CD14-positive monocyte (primary cell): ENCODE data around the gene MTNR1A. TPM values are rescaled to one million over a fixed set of nuclear protein-coding genes. Genes with fewer than 3 reads are reported as not detected.

Experiments used
- DNase-seq, 3 donors: peaks; one replicate each; pipeline ENCODE4 v3.0.0-alpha.2; 2011 to 2022
- H2AFZ ChIP-seq: 2 replicates; pipeline ENCODE4 v1.6.0; 2012; ENCODE audit warnings: mild to moderate bottlenecking, low read depth, low read length, inconsistent platforms; ENCODE audit not compliant: insufficient read depth, poor library complexity, severe bottlenecking
- H3K27ac ChIP-seq, 2 donors: 1 replicate in 1 of 2; 2 replicates in 1 of 2; pipeline ENCODE4 v1.5.1; 2012 to 2013; ENCODE audit warnings: low read length in 2 of 2, control low read depth in 1 of 2, inconsistent platforms in 1 of 2, low read depth in 1 of 2, mild to moderate bottlenecking in 1 of 2
- H3K27me3 ChIP-seq, 2 donors: one replicate each; pipeline versions ENCODE4 v1.6.0 to v1.6.1; 2011 to 2013; ENCODE audit warnings: low read length in 2 of 2; ENCODE audit not compliant: control insufficient read depth in 2 of 2, insufficient read depth in 2 of 2
- H3K36me3 ChIP-seq, 2 donors: replicated peaks in 1 of 2; 1 replicate in 1 of 2; 2 replicates in 1 of 2; pipeline versions ENCODE4 v1.5.1 to v1.6.1; 2012 to 2013; ENCODE audit warnings: low read length in 2 of 2, control low read depth in 1 of 2, inconsistent platforms in 1 of 2, mild to moderate bottlenecking in 1 of 2; ENCODE audit not compliant: insufficient read depth in 2 of 2, control insufficient read depth in 1 of 2
- H3K4me1 ChIP-seq, 2 donors: 1 replicate in 1 of 2; 2 replicates in 1 of 2; pipeline versions ENCODE4 v1.5.1 to v1.6.1; 2012 to 2013; ENCODE audit warnings: low read length in 2 of 2, control low read depth in 1 of 2, inconsistent platforms in 1 of 2, mild to moderate bottlenecking in 1 of 2, moderate library complexity in 1 of 2; ENCODE audit not compliant: insufficient read depth in 2 of 2, control insufficient read depth in 1 of 2
- H3K4me2 ChIP-seq: replicated peaks from 2 replicates; pipeline ENCODE3; 2012; ENCODE audit warnings: low read length, moderate library complexity, mild to moderate bottlenecking; ENCODE audit not compliant: poor library complexity, severe bottlenecking; ENCODE audit errors: extremely low read depth
- H3K4me3 ChIP-seq, 3 experiments: fragments of 200-600 bp in 1 of 3; sonication (generic) in 1 of 3; replicated peaks in 1 of 3; 1 replicate in 2 of 3; 2 replicates in 1 of 3; pipeline ENCODE4 v1.5.1; 2011 to 2013; ENCODE audit warnings: low read length in 3 of 3, mild to moderate bottlenecking in 3 of 3, control low read depth in 2 of 3, low read depth in 2 of 3, inconsistent platforms in 1 of 3, moderate library complexity in 1 of 3
- H3K79me2 ChIP-seq: 2 replicates; pipeline ENCODE4 v1.6.0; 2012; ENCODE audit warnings: mild to moderate bottlenecking, control low read depth, inconsistent platforms, low read length, moderate library complexity; ENCODE audit not compliant: insufficient read depth
- H3K9ac ChIP-seq: 2 replicates; pipeline ENCODE4 v1.6.0; 2017; ENCODE audit warnings: low read length, mild to moderate bottlenecking; ENCODE audit not compliant: insufficient read depth, poor library complexity, severe bottlenecking
- H3K9me3 ChIP-seq, 2 donors: replicated peaks in 1 of 2; 1 replicate in 1 of 2; 2 replicates in 1 of 2; pipeline versions ENCODE4 v1.5.1 to v1.6.1; 2012 to 2013; ENCODE audit warnings: low read length in 2 of 2, control low read depth in 1 of 2; ENCODE audit not compliant: control insufficient read depth in 1 of 2, insufficient read depth in 1 of 2
- H4K20me1 ChIP-seq: 2 replicates; pipeline ENCODE4 v1.6.0; 2012; ENCODE audit warnings: mild to moderate bottlenecking, low read length, control low read depth, moderate library complexity; ENCODE audit not compliant: insufficient read depth
- H3K27ac Mint-ChIP-seq, 7 donors: one replicate each; pipeline ENCODE4 v1.8.0; 2020; ENCODE audit warnings: mild to moderate bottlenecking in 7 of 7, mixed read lengths in 7 of 7, moderate library complexity in 6 of 7, inconsistent platforms in 2 of 7
- H3K27me3 Mint-ChIP-seq, 3 donors: one replicate each; pipeline ENCODE4 v1.8.0; 2021 to 2022; ENCODE audit warnings: low read depth in 3 of 3, mild to moderate bottlenecking in 3 of 3, mixed read lengths in 3 of 3, moderate library complexity in 3 of 3, inconsistent platforms in 1 of 3
- H3K36me3 Mint-ChIP-seq, 2 donors: one replicate each; pipeline ENCODE4 v1.8.0; 2020; ENCODE audit warnings: mixed read lengths in 2 of 2, inconsistent platforms in 1 of 2, mild to moderate bottlenecking in 1 of 2
- H3K4me1 Mint-ChIP-seq: one replicate; pipeline ENCODE4 v1.8.0; 2020; ENCODE audit warnings: mild to moderate bottlenecking, mixed read lengths
- H3K4me3 Mint-ChIP-seq, 2 donors: one replicate each; pipeline ENCODE4 v1.8.0; 2020; ENCODE audit warnings: mild to moderate bottlenecking in 2 of 2, mixed read lengths in 2 of 2, moderate library complexity in 1 of 2
- H3K9me3 Mint-ChIP-seq, 7 donors: one replicate each; pipeline ENCODE4 v1.8.0; 2020 to 2022; ENCODE audit warnings: mixed read lengths in 7 of 7, mild to moderate bottlenecking in 6 of 7, moderate library complexity in 6 of 7, inconsistent platforms in 2 of 7
- CTCF ChIP-seq: fragments of 200-600 bp; IDR thresholded peaks from one replicate; pipeline ENCODE4 v1.8.0; 2022; ENCODE audit warnings: antibody characterized with exemption, mild to moderate bottlenecking
- WGBS: methylation state at CpG from one replicate; pipeline ENCODE4 v1.1.5; 2013; ENCODE audit warnings: missing lambda C conversion rate; ENCODE audit not compliant: insufficient coverage; 5-methylcytosine and 5-hydroxymethylcytosine counted together
- intact Hi-C, 2 donors: fragments of 100-400 bp; cut with micrococcal nuclease; formaldehyde crosslinking; loops; one replicate each; pipeline versions ENCODE4 v1.15.0 to v1.15.1; 2023
- polyA plus RNA-seq, 3 donors: library from polyadenylated mRNA; depleted of rRNA in 1 of 3; unstranded in 2 of 3; stranded (reverse) in 1 of 3; fragments of 300-500 nt in 2 of 3; fragments of >200 nt in 1 of 3; fragmentation: Illumina TruSeq in 2 of 3; gene quantifications; 1 replicate in 2 of 3; 2 replicates in 1 of 3; pipeline ENCODE4 v1.2.3, GENCODE V29; 2012 to 2021

MTNR1A gene
- polyA plus RNA-seq, 3 donors, result not detected

DNA sequence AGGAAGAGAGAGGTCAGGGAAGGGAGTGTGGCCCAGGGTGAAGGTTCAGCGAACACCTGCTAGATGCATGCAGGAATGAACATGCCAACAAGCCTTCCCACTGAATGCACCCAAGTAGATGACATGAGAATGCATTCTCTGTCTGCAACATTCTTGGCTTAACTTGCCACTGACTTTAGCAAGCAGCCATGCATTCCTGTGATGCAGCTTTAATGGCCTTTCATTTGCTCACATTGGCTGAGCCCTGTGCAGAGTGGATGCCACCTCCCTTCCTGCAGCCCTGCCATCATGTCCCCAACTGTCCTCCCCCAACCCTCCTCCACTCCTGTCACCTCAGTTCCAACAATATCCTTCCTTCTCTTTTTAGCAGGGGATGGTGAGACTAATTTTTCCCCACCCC lies 25.3 kb upstream of the MTNR1A start:
- peaks cover 0 to 3% (median 2%) of the 10 kb centered on the region in 3 donors for H3K27me3 Mint-ChIP-seq
- intact Hi-C loops, result no loop called here
- no peak for DNase-seq
- 100% methylated on average over 1 of the region's 1 CpG for WGBS
- H3K4me1 Mint-ChIP-seq, result no peaks in the 10 kb centered on the region
- no peaks in the 10 kb centered on the region for H3K27me3 ChIP-seq
- H3K9ac ChIP-seq, result no peak overlapping the region
- peaks cover 0 to 5% of the 10 kb centered on the region in 2 donors for H3K9me3 ChIP-seq
- no peaks in the 10 kb centered on the region for H3K79me2 ChIP-seq
- no peak overlapping the region for H3K27ac Mint-ChIP-seq
- no peak overlapping the region for H3K4me2 ChIP-seq
- no peak overlapping the region for H2AFZ ChIP-seq
- H3K4me1 ChIP-seq, result no peaks in the 10 kb centered on the region
- H3K4me3 ChIP-seq, result no peak overlapping the region
- H4K20me1 ChIP-seq, result no peaks in the 10 kb centered on the region
- no peak overlapping the region for H3K4me3 Mint-ChIP-seq
- no peaks in the 10 kb centered on the region for H3K36me3 ChIP-seq
- peaks cover 1 to 16% (median 8%) of the 10 kb centered on the region in 7 donors for H3K9me3 Mint-ChIP-seq
- H3K27ac ChIP-seq, result no peak overlapping the region
- H3K36me3 Mint-ChIP-seq, result no peaks in the 10 kb centered on the region
- TF ChIP-seq CTCF, result no peak

DNA sequence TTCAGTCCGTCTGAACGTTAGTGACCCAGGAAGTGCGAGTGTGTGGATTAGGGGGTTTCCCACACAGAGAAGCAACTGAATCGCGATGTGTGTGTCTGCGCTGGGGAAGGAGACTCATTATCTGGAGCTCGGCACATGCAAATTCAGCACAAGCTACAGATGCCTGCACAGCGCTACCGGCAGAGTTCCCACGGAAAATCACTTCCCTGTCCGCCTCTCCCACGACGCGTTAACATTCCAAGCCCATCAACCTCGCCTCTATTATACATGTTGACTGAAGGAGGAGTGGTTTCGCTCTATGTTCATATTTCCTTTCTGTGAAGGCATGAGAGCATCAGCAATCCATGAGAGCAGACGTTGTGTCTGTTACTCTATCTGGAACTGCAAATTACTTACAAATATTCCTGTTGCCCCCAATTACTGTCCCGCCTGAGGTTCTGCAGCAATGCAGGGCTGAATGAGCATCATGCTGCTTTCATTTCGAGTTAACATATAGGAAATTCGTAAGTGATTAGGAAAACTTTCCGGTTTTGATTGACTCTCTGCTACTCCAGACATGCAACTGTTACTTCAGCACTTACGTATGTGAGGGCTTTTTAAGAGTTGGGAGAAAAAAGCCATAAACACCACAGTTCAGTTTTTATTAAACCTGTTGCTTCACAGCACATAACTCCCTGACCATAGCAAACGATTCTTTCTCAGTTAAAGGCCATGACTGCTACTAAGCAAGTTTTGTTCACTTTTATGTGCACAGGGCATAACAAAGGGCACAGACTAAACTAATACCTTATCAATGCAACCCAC lies 15.0 kb upstream of the MTNR1A start:
- no peak for TF ChIP-seq CTCF
- peaks cover 0 to 5% (median 0%) of the 10 kb centered on the region in 7 donors for H3K9me3 Mint-ChIP-seq
- H3K4me2 ChIP-seq, result no peak overlapping the region
- DNase-seq, result no peak
- H3K27me3 Mint-ChIP-seq, result peaks cover 5 to 6% (median 5%) of the 10 kb centered on the region in 3 donors
- no peaks in the 10 kb centered on the region for H3K4me1 Mint-ChIP-seq
- H3K4me1 ChIP-seq, result no peaks in the 10 kb centered on the region
- no peak overlapping the region for H3K27ac ChIP-seq
- no peaks in the 10 kb centered on the region for H3K27me3 ChIP-seq
- no peak overlapping the region for H3K4me3 Mint-ChIP-seq
- no peaks in the 10 kb centered on the region for H3K79me2 ChIP-seq
- no peaks in the 10 kb centered on the region for H3K36me3 ChIP-seq
- 69% methylated on average over 10 of the region's 23 CpGs for WGBS
- H3K27ac Mint-ChIP-seq, result no peak overlapping the region
- no peak overlapping the region for H3K4me3 ChIP-seq
- intact Hi-C loops, result no loop called here
- H2AFZ ChIP-seq, result no peak overlapping the region
- no peaks in the 10 kb centered on the region for H3K9me3 ChIP-seq
- no peaks in the 10 kb centered on the region for H3K36me3 Mint-ChIP-seq
- no peak overlapping the region for H3K9ac ChIP-seq
- H4K20me1 ChIP-seq, result no peaks in the 10 kb centered on the region
